GM23338 (cell line): ENCODE measurements around the gene OR10W1.

Source experiments
- CTCF ChIP-seq, 2 experiments: fragments of 200-600 bp in 1 of 2; sonication (generic) in 1 of 2; conservative IDR thresholded peaks; 2 replicates each; pipeline versions ENCODE4 v1.5.1 to v1.6.1; 2016 to 2017; ENCODE audit warnings: antibody characterized with exemption in 2 of 2, low read depth in 2 of 2, mild to moderate bottlenecking in 2 of 2, moderate library complexity in 1 of 2
- EZH2 ChIP-seq: fragments of 200-600 bp; sonication (generic); IDR thresholded peaks from one replicate; pipeline ENCODE4 v1.8.0; 2017; ENCODE audit warnings: antibody characterized with exemption, mild to moderate bottlenecking, low read depth; ENCODE audit not compliant: unreplicated experiment
- EZH2phosphoT487 ChIP-seq: fragments of 200-600 bp; sonication (generic); IDR thresholded peaks from one replicate; pipeline ENCODE4 v1.8.1; 2018; ENCODE audit warnings: antibody characterized with exemption; ENCODE audit not compliant: unreplicated experiment
- NANOG ChIP-seq: IDR thresholded peaks from 2 replicates; pipeline ENCODE4 v1.6.1; 2016; ENCODE audit warnings: antibody characterized with exemption, borderline replicate concordance
- POLR2AphosphoS5 ChIP-seq: IDR thresholded peaks from 2 replicates; pipeline ENCODE4 v1.6.1; 2016; ENCODE audit warnings: antibody characterized with exemption, low read depth
- REST ChIP-seq: IDR thresholded peaks from one replicate; pipeline ENCODE4 v1.6.1; 2018; ENCODE audit warnings: antibody characterized with exemption; ENCODE audit not compliant: unreplicated experiment
- ZNF114 ChIP-seq: fragments of 250-450 bp; sonication (Bioruptor Pico); IDR thresholded peaks from 2 replicates; pipeline ENCODE4 v1.5.0; 2020; ENCODE audit warnings: mild to moderate bottlenecking, moderate library complexity
- ZNF462 ChIP-seq: fragments of 250-450 bp; sonication (Bioruptor Pico); IDR thresholded peaks from 2 replicates; pipeline ENCODE4 v1.5.0; 2020; ENCODE audit warnings: mild to moderate bottlenecking, moderate library complexity

GRCh38 chr11:58222721-58223120 is 45.3 kb downstream of the OR10W1 start:
- no peak for TF ChIP-seq REST
- TF ChIP-seq CTCF (conservative IDR thresholded peaks at IDR 0.05; ENCODE audit: low read depth in 2 of 2), result no peak
- TF ChIP-seq POLR2AphosphoS5, result no peak
- TF ChIP-seq EZH2, result no peak
- TF ChIP-seq EZH2phosphoT487, result no peak
- no peak for TF ChIP-seq NANOG
- TF ChIP-seq ZNF114 (CRISPR knock-in tag), result no peak
- no peak for TF ChIP-seq ZNF462 (CRISPR knock-in tag)
